Parathyroid adenoma (tissue), 2 donors: ENCODE results near the gene LDHB.

ENCODE experiments used
- H2AFZ ChIP-seq: fragments of 300-600 bp; sonication (generic); one replicate; pipeline ENCODE4 v1.7.0; 2017; ENCODE audit warnings: antibody characterized with exemption, mild to moderate bottlenecking
- H3K27ac ChIP-seq: fragments of 300-600 bp; sonication (generic); one replicate; pipeline ENCODE4 v1.7.0; 2017
- H3K27me3 ChIP-seq: fragments of 300-600 bp; sonication (generic); one replicate; pipeline ENCODE4 v1.7.0; 2017; ENCODE audit warnings: low read length; ENCODE audit not compliant: control insufficient read depth, insufficient read depth
- H3K36me3 ChIP-seq: fragments of 300-600 bp; sonication (generic); one replicate; pipeline ENCODE4 v1.7.0; 2017; ENCODE audit warnings: low read length; ENCODE audit not compliant: control insufficient read depth, insufficient read depth
- H3K4me1 ChIP-seq: fragments of 300-600 bp; sonication (generic); one replicate; pipeline ENCODE4 v1.7.0; 2017; ENCODE audit warnings: control low read depth
- H3K4me2 ChIP-seq: fragments of 300-600 bp; sonication (generic); one replicate; pipeline ENCODE4 v1.7.0; 2017; ENCODE audit warnings: low read length
- H3K4me3 ChIP-seq: fragments of 300-600 bp; sonication (generic); one replicate; pipeline ENCODE4 v1.7.0; 2017; ENCODE audit warnings: low read depth, low read length
- H3K79me2 ChIP-seq: fragments of 300-600 bp; sonication (generic); one replicate; pipeline ENCODE4 v1.7.0; 2017; ENCODE audit warnings: control low read depth
- H3K9ac ChIP-seq: fragments of 300-600 bp; sonication (generic); one replicate; pipeline ENCODE4 v1.7.0; 2017; ENCODE audit warnings: mild to moderate bottlenecking
- H3K9me3 ChIP-seq: fragments of 300-600 bp; sonication (generic); one replicate; pipeline ENCODE4 v1.7.0; 2017; ENCODE audit warnings: low read length; ENCODE audit not compliant: control insufficient read depth
- TF ChIP-seq, protein P1 (sequence below): fragments of 300-600 bp; sonication (generic); IDR thresholded peaks from one replicate; pipeline ENCODE4 v1.7.0; 2017; ENCODE audit warnings: antibody characterized with exemption, mild to moderate bottlenecking
- donor health status: primary hyperparathyroidism.

The LDHB gene

DNA sequence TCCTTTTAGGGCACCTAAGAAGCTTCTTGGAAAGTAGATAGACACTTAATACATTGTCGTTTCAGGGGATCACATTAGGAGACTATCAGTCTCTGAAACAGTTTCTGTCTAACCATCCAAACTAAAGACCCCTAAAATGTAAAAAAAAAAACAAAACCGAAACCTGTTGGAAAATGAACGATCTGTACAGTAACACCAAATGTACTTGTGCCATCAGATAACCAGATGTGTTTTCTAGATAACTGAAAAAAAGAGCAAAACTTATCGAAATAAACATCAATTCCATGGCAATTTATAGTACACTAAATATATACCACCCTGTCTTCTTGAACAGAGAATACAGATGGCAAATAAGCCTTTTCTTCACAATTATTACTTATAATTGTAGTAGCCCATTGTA lies 2.1 kb downstream of the LDHB start:
- Histone ChIP-seq H3K27me3 (no peaks in the 10 kb centered on the region), H3K9ac (no peak overlapping the region), H3K9me3 (no peaks in the 10 kb centered on the region), H2AFZ (no peak overlapping the region), H3K36me3 (no peaks in the 10 kb centered on the region), H3K4me3 (no peak overlapping the region), H3K27ac (no peak overlapping the region), H3K4me2 (no peak overlapping the region), H3K79me2 (no peaks in the 10 kb centered on the region), H3K4me1 (peaks cover 6% of the 10 kb centered on the region)
- TF ChIP-seq, protein P1, sequence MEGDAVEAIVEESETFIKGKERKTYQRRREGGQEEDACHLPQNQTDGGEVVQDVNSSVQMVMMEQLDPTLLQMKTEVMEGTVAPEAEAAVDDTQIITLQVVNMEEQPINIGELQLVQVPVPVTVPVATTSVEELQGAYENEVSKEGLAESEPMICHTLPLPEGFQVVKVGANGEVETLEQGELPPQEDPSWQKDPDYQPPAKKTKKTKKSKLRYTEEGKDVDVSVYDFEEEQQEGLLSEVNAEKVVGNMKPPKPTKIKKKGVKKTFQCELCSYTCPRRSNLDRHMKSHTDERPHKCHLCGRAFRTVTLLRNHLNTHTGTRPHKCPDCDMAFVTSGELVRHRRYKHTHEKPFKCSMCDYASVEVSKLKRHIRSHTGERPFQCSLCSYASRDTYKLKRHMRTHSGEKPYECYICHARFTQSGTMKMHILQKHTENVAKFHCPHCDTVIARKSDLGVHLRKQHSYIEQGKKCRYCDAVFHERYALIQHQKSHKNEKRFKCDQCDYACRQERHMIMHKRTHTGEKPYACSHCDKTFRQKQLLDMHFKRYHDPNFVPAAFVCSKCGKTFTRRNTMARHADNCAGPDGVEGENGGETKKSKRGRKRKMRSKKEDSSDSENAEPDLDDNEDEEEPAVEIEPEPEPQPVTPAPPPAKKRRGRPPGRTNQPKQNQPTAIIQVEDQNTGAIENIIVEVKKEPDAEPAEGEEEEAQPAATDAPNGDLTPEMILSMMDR, result no peak

DNA sequence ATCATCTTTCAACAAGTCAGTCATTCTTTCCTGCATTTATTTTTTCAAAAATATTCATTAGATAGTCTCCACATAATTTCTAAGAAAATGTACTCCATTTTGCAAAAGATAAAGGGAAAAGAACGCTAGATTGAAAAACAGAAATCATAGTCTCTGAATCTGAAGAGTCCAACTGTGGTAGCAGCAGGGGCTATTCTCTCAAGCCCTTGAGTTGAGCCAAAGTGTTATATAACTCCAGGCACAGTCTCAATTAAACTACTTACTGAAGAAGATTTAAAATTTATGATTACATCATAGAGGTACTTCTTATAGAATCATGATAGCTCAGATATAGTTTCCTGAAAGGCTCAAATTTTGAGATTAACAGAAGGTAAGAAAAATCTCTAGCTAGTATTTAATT lies 5.8 kb downstream of the LDHB start:
- H2AFZ ChIP-seq, result no peak overlapping the region
- TF ChIP-seq, protein P1, result no peak
- H3K79me2 ChIP-seq, result no peaks in the 10 kb centered on the region
- no peak overlapping the region for H3K4me2 ChIP-seq
- no peak overlapping the region for H3K9ac ChIP-seq
- peaks cover 6% of the 10 kb centered on the region for H3K4me1 ChIP-seq
- H3K27me3 ChIP-seq, result no peaks in the 10 kb centered on the region
- no peak overlapping the region for H3K27ac ChIP-seq
- no peak overlapping the region for H3K4me3 ChIP-seq
- H3K9me3 ChIP-seq, result no peaks in the 10 kb centered on the region
- H3K36me3 ChIP-seq, result no peaks in the 10 kb centered on the region

DNA sequence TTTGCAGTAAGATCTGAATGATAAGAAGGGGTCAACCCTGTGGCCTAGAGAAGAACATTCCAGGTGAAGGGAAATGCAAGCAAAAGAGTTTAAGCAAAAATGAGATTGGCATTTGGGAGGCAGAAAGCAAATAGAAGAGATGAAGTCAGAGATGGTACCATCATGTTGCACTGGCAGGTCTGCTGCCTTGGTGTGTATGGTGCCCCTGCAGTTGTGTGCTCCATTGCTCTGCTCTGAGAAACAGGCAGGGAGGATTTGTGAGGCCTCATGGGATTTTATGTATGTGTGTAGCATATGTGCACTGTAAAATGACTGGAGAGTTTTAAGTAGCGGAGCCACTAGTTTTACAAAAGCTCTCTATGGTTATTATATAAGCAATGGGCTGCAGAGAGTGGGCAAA lies 6.6 kb downstream of the LDHB start:
- H3K4me2 ChIP-seq, result no peak overlapping the region
- no peak overlapping the region for H3K4me3 ChIP-seq
- H3K9me3 ChIP-seq, result no peaks in the 10 kb centered on the region
- no peaks in the 10 kb centered on the region for H3K4me1 ChIP-seq
- H3K27ac ChIP-seq, result no peak overlapping the region
- H2AFZ ChIP-seq, result no peak overlapping the region
- no peaks in the 10 kb centered on the region for H3K36me3 ChIP-seq
- H3K27me3 ChIP-seq, result no peaks in the 10 kb centered on the region
- H3K79me2 ChIP-seq, result no peaks in the 10 kb centered on the region
- TF ChIP-seq, protein P1, result no peak
- H3K9ac ChIP-seq, result no peak overlapping the region

DNA sequence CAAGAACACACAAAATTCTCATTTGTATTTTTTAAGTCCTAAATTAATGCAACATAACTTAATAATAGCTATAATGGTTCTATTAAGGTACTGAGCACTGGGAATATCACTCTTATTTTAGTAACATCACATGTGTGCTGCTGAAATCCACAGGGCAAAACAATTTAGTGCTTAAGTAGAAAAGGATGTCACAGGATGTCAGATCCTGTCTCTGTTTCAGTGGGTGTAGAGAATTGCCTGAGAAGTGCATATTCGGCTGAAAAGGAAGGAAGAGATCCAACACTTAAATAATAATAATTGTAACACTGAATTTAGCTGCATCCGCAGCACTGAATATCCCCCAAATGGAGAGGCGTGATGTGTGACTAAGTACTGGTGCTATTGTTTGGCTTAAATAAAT lies 8.6 kb downstream of the LDHB start:
- Histone ChIP-seq H3K9me3 (no peaks in the 10 kb centered on the region), H3K9ac (no peak overlapping the region), H2AFZ (no peak overlapping the region), H3K27me3 (no peaks in the 10 kb centered on the region), H3K36me3 (no peaks in the 10 kb centered on the region), H3K79me2 (no peaks in the 10 kb centered on the region), H3K4me1 (no peaks in the 10 kb centered on the region), H3K4me3 (no peak overlapping the region), H3K4me2 (no peak overlapping the region), H3K27ac (no peak overlapping the region)
- TF ChIP-seq, protein P1, result no peak

DNA sequence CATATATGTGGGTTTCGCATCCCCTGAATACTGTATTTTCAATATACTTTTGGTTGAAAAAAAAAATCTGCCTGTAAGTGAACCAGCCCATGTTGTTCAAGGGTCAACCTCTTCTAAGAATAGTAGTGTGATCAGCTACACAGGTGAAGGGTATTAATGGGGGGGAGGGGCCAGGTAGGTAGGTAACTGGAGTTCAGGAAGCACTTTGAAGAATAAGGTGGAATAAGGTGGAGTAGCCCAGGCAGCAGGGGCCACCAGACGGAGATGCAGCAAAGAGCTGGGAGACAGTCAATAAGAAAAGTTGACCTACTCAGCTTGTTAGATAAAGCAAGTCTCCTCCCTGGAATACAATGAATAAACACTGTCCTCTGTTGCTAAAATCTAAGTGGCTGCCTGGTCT lies 9.3 kb downstream of the LDHB start:
- Histone ChIP-seq H3K9ac (no peak overlapping the region), H3K4me2 (no peak overlapping the region), H3K27me3 (no peaks in the 10 kb centered on the region), H3K4me1 (no peaks in the 10 kb centered on the region), H3K36me3 (no peaks in the 10 kb centered on the region), H3K79me2 (no peaks in the 10 kb centered on the region), H3K9me3 (no peaks in the 10 kb centered on the region), H3K27ac (no peak overlapping the region), H3K4me3 (no peak overlapping the region), H2AFZ (no peak overlapping the region)
- TF ChIP-seq, protein P1, result no peak
